Breast epithelium (tissue), 4 donors: ENCODE measurements around the gene NINL. TPM values are rescaled to one million over a fixed set of nuclear protein-coding genes. Genes with fewer than 3 reads are reported as not detected.
"Not testable (repeated sequence)": the region's sequence is repeated elsewhere in the genome, so short reads cannot be mapped to it uniquely, and the experiment has no call there.

Source experiments
- DNase-seq, 2 donors: peaks; one replicate each; pipeline ENCODE4 v3.0.0-alpha.2; 2019; ENCODE audit warnings: low spot score in 2 of 2
- H3K27ac ChIP-seq, 2 donors: fragments of 200-600 bp; sonication (generic) in 1 of 2; one replicate each; pipeline ENCODE4 v1.5.1; 2016 to 2019; ENCODE audit warnings: mild to moderate bottlenecking in 1 of 2
- H3K27me3 ChIP-seq, 2 donors: fragments of 200-600 bp; sonication (generic) in 1 of 2; one replicate each; pipeline versions ENCODE4 v1.5.1 to v1.6.0; 2017 to 2019; ENCODE audit warnings: control low read depth in 1 of 2, mild to moderate bottlenecking in 1 of 2
- H3K36me3 ChIP-seq: fragments of 200-600 bp; one replicate; pipeline ENCODE4 v1.5.1; 2019
- H3K4me1 ChIP-seq, 2 donors: fragments of 200-600 bp; sonication (generic); one replicate each; pipeline ENCODE4 v1.5.1; 2016 to 2019; ENCODE audit warnings: control low read depth in 1 of 2
- H3K4me3 ChIP-seq, 3 donors: fragments of 200-600 bp; sonication (generic); 1 replicate in 2 of 3; 2 replicates in 1 of 3; pipeline ENCODE4 v1.5.1; 2016 to 2019; ENCODE audit warnings: mild to moderate bottlenecking in 3 of 3, moderate library complexity in 2 of 3
- H3K9me3 ChIP-seq, 2 donors: fragments of 200-600 bp; sonication (generic) in 1 of 2; one replicate each; pipeline ENCODE4 v1.5.1; 2016 to 2019; ENCODE audit warnings: control low read depth in 1 of 2
- POLR2A ChIP-seq: fragments of 450-650 bp; IDR thresholded peaks from one replicate; pipeline ENCODE4 v1.6.1; 2016; ENCODE audit warnings: antibody characterized with exemption, mild to moderate bottlenecking, moderate library complexity
- POLR2AphosphoS5 ChIP-seq, 3 donors: sonication (generic); formaldehyde crosslinking; IDR thresholded peaks; one replicate each; pipeline ENCODE4 v1.6.1; 2017; ENCODE audit warnings: antibody characterized with exemption in 3 of 3
- intact Hi-C: fragments of 100-400 bp; cut with DNase I; formaldehyde crosslinking; loops from one replicate; pipeline ENCODE4 v1.15.1; 2023; ENCODE audit warnings: low total_unique reads
- total RNA-seq, 3 donors: library from RNA; depleted of rRNA; stranded (reverse); fragments of >200 nt; gene quantifications; one replicate each; pipeline ENCODE4 v1.1.0, GENCODE V29; 2016
- TF ChIP-seq, protein P1 (sequence below), 3 donors: fragments of 450-650 bp; IDR thresholded peaks; one replicate each; pipeline ENCODE4 v1.5.1; 2016 to 2017; ENCODE audit warnings: antibody characterized with exemption in 3 of 3, mild to moderate bottlenecking in 3 of 3, moderate library complexity in 3 of 3

The NINL gene
- total RNA-seq, 3 donors from 2014 or later, result 6.9 to 15.5 (median 12.8) TPM

DNA sequence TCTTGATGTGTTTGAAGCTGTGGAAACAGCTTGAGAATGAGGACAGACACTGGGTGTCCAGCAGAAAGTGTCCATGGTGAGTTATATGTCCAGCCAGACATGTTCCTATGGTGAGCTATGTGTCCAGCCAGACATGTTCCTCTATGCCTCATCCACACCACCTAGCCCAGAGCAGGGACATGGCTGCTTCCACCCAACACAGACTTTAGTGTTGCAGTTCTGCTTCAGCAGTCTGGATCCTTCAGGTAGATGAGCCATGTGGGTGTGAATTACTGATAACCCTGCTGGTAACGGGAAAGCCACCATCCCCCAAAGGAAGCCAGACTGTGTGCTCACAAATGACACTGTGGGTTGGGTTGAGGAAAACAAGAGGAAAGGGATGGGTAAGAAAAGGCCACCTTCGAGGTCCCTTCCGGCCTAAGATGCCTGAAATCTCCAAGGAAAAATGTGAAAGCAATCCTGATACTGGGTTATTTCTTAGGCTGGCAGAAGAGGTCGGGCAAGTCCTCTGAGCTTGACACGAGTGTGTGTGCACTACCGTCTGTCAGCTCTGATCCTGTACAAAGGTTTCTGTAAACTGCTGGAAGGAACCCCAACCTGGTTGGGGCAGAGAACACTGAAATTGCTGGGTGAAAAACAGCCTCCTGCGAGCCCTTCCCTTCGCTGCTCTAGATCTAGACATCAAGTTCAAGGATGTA is 77.8 kb downstream of the NINL start:
- intact Hi-C loops, result no loop called here
- H3K9me3 ChIP-seq, result no peaks in the 10 kb centered on the region
- no peak for DNase-seq
- H3K27ac ChIP-seq, result no peak overlapping the region
- H3K4me1 ChIP-seq, result no peaks in the 10 kb centered on the region
- no peak overlapping the region for H3K4me3 ChIP-seq
- no peaks in the 10 kb centered on the region for H3K27me3 ChIP-seq
- peaks cover 6% of the 10 kb centered on the region for H3K36me3 ChIP-seq
- TF ChIP-seq POLR2A (no peak), POLR2AphosphoS5 (IDR thresholded peaks at IDR 0.05) (no peak)
- TF ChIP-seq, protein P1, sequence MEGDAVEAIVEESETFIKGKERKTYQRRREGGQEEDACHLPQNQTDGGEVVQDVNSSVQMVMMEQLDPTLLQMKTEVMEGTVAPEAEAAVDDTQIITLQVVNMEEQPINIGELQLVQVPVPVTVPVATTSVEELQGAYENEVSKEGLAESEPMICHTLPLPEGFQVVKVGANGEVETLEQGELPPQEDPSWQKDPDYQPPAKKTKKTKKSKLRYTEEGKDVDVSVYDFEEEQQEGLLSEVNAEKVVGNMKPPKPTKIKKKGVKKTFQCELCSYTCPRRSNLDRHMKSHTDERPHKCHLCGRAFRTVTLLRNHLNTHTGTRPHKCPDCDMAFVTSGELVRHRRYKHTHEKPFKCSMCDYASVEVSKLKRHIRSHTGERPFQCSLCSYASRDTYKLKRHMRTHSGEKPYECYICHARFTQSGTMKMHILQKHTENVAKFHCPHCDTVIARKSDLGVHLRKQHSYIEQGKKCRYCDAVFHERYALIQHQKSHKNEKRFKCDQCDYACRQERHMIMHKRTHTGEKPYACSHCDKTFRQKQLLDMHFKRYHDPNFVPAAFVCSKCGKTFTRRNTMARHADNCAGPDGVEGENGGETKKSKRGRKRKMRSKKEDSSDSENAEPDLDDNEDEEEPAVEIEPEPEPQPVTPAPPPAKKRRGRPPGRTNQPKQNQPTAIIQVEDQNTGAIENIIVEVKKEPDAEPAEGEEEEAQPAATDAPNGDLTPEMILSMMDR (IDR thresholded peaks at IDR 0.05), result no peak

DNA sequence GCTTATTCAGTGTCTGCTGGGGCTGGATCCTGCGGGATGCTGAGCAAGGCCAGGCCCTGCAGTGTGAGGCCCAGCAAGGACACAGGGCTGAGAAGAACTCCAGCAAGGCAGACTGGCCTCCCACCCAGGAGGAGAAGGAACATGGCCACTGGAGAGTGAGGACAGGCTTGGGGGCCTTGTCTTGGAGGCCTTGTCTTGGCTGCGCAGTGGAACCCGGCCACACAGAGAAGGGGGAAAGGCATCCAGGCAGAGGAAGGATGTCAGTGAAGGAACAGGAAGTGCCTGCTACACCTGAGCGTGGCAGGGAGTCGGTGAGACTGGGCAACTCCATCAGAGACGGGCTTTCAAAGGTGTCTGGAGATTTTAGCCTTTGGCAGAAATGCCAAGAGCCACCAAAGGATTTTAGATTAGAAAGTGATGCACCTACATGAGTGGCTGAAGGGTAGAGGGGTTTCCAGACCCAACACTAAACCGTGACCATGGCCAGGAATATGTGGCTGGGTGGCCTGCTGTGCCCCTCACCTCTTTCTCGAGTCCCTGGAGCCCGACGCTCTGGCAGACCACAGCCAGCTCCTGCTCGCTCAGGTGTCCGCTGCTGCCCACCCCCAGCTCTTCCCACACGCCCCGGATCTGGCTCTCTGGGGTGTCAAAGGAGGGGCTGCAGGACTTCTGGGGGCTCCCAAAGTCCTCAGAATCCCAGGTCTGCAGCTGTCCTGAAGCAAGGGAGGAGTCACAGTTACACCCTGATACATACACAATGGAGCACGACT is 80.8 kb downstream of the NINL start:
- Histone ChIP-seq H3K4me3 (no peak overlapping the region), H3K9me3 (no peaks in the 10 kb centered on the region), H3K4me1 (no peaks in the 10 kb centered on the region), H3K36me3 (no peaks in the 10 kb centered on the region), H3K27ac (no peak overlapping the region), H3K27me3 (no peaks in the 10 kb centered on the region)
- DNase-seq, result no peak
- no peak for TF ChIP-seq POLR2A
- TF ChIP-seq, protein P1 (IDR thresholded peaks at IDR 0.05), result no peak
- no peak for TF ChIP-seq POLR2AphosphoS5 (IDR thresholded peaks at IDR 0.05)
- intact Hi-C loops, result no loop called here

DNA sequence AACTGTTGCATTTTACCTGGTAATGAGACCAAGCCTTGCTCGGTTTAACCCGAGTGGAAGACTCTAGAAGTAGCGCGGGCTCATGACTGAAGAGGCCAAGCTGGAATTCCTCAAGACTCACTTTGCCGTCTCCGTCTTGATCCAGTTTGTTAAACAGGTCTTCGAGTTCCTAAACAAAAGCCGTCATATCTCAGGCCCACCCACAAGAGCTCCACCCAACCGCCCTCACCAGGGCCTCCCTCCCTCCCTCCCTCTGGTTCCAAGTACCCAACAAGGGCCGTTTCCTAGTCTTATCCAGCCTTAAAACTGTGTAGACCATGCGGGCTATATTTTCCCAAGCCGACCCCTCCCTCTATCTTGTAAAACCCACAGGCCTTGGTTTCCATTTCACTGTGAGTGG is 81.4 kb downstream of the NINL start:
- no peak for TF ChIP-seq POLR2AphosphoS5 (IDR thresholded peaks at IDR 0.05)
- TF ChIP-seq, protein P1 (IDR thresholded peaks at IDR 0.05), result no peak
- TF ChIP-seq POLR2A, result no peak
- DNase-seq, result no peak
- H3K4me1 ChIP-seq, result no peaks in the 10 kb centered on the region
- H3K27ac ChIP-seq, result no peak overlapping the region
- H3K36me3 ChIP-seq, result no peaks in the 10 kb centered on the region
- intact Hi-C loops, result no loop called here
- H3K27me3 ChIP-seq, result no peaks in the 10 kb centered on the region
- no peak overlapping the region for H3K4me3 ChIP-seq
- H3K9me3 ChIP-seq, result no peaks in the 10 kb centered on the region

DNA sequence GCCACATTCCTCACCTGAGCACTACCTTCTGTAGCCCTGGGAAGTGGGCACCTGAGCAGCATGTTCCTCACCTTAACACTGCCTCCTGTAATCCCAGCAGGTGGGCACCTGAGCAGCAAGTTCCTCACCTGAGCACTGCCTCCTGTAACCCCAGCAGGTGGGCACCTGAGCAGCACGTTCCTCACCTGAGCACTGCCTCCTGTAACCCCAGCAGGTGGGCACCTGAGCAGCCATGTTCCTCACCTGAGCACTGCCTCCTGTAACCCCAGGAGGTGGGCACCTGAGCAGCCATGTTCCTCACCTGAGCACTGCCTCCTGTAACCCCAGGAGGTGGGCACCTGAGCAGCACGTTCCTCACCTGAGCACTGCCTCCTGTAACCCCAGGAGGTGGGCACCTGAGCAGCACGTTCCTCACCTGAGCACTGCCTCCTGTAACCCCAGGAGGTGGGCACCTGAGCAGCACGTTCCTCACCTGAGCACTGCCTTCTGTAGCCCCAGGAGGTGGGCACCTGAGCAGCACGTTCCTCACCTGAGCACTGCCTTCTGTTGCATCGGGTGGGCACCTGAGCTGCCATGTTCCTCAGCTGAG is 82.2 kb downstream of the NINL start:
- H3K27me3 ChIP-seq, H3K4me3 ChIP-seq, DNase-seq, H3K4me1 ChIP-seq, H3K9me3 ChIP-seq, intact Hi-C loops, H3K36me3 ChIP-seq, H3K27ac ChIP-seq: not testable (repeated sequence)

DNA sequence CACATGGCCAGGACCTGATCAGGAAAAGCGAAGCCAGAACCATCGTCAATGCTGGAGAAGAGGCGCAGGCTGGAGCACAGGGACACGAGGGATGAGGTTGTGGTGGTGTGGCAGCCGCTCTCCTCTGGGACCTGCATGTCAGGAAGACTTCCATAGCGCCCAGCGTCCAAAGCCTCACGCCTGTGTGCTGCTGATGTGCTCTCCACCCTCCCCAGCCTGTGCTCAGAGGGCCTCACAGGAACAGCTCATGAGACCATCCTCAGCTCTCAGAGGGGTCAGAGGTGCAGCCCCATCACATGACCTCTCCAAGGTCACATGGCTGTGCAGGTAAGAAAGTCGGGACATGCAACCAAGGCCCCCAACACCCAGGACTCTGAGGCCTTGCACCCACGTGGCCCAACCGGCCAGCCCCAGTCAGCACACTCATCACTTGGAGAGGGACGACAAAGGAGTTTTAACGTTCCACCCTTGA is 84.4 kb downstream of the NINL start:
- no peaks in the 10 kb centered on the region for H3K36me3 ChIP-seq
- H3K9me3 ChIP-seq, result no peaks in the 10 kb centered on the region
- no peaks in the 10 kb centered on the region for H3K4me1 ChIP-seq
- TF ChIP-seq, protein P1 (IDR thresholded peaks at IDR 0.05), result no peak
- TF ChIP-seq POLR2A, result no peak
- TF ChIP-seq POLR2AphosphoS5 (IDR thresholded peaks at IDR 0.05), result no peak
- DNase-seq, result no peak
- intact Hi-C loops, result no loop called here
- H3K27ac ChIP-seq, result no peak overlapping the region
- H3K4me3 ChIP-seq, result no peak overlapping the region
- H3K27me3 ChIP-seq, result no peaks in the 10 kb centered on the region
